ENCODE measurements around the gene CARD18. TPM values are rescaled to one million over a fixed set of nuclear protein-coding genes. Genes with fewer than 3 reads are reported as not detected.

CARD18 gene
- total and polyA plus RNA-seq, 2 of the 13 experiments (the other 11 are each of a cell fraction or from before 2014, with no cell fraction given) = not detected

DNA sequence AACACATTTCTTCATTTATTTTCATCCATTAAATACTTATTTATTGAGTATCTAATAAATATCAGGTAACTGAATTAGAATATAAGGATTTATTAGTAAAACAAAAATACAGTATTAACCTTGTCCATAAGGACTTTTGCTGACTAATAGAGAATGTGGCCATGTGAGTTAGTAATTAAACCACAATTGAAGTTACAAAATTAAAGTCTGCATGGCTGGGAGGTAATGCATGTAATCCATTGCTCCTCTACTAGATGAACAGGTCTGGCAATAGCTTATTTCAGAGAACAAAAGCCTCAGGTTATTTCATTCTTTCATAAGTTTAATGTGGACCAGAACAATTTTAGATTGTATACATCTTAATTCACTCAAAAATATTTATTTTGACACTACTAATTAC lies 9.9 kb upstream of the CARD18 start:
- CTCF ChIA-PET (ENCODE audit: low intra/inter-chr PET ratio, low total read pairs) = no interaction called here

More for the DNA sequence above, 9.9 kb upstream of the CARD18 start:
- no peak overlapping the region for H3K9ac ChIP-seq (ENCODE audit: insufficient read depth, low read depth, low read length)
- FAIRE-seq = no peak
- no peak overlapping the region for H2AFZ ChIP-seq (ENCODE audit: low read length)
- no peaks in the 10 kb centered on the region for H4K20me1 ChIP-seq (ENCODE audit: insufficient read depth, low read length)
- H3K4me2 ChIP-seq (ENCODE audit: low read depth, low read length) = no peak overlapping the region
- H3K9me3 ChIP-seq (ENCODE audit: low read length) = no peaks in the 10 kb centered on the region
- no peaks in the 10 kb centered on the region; a peak in 1 of 5 replicates for H3K27me3 ChIP-seq (ENCODE audit: control insufficient read depth in 1 of 2, insufficient read depth in 2 of 2, low read length in 2 of 2)
- BruUV-seq (replicated peaks) = no TSS peak
- in situ Hi-C loops (cut with HindIII; ENCODE audit: extremely low pct_ligation_motif_present, low pct_unique_long_range_greater_than_20kb) (no loop called here), intact Hi-C loops (cut with micrococcal nuclease; ENCODE audit: unreplicated experiment) (loop anchor here (10.0 kb wide), 1 partner anchor 105 kb away; the partner anchor contains the start of gene CARD16)
- no peak overlapping the region for H3K27ac ChIP-seq (ENCODE audit: extremely low read length, insufficient read depth, low read length)
- no peaks in the 10 kb centered on the region for H3K36me3 ChIP-seq (replicated peaks in 1 of 2; ENCODE audit: control insufficient read depth in 1 of 2, insufficient read depth in 2 of 2, low read length in 2 of 2)
- no peak for ATAC-seq
- no peak for DNase-seq (ENCODE audit: low spot score)
- TF ChIP-seq TOE1 (CRISPR knock-in tag; IDR thresholded peaks at IDR 0.05) (no peak), ZNF468 (CRISPR knock-in tag; IDR thresholded peaks at IDR 0.05) (no peak), ZNF768 (CRISPR knock-in tag; IDR thresholded peaks at IDR 0.05) (no peak), AGO2 (optimal IDR thresholded peaks at IDR 0.05; ENCODE audit: low read depth, low read length) (no peak), AKAP8 (CRISPR knock-in tag; IDR thresholded peaks at IDR 0.05) (no peak), IRF2 (CRISPR knock-in tag; IDR thresholded peaks at IDR 0.05) (no peak), HINFP (CRISPR knock-in tag; IDR thresholded peaks at IDR 0.05; ENCODE audit: low read depth) (no peak), ZNF776 (CRISPR knock-in tag; IDR thresholded peaks at IDR 0.05) (no peak)
- TF ChIP-seq, protein P1, sequence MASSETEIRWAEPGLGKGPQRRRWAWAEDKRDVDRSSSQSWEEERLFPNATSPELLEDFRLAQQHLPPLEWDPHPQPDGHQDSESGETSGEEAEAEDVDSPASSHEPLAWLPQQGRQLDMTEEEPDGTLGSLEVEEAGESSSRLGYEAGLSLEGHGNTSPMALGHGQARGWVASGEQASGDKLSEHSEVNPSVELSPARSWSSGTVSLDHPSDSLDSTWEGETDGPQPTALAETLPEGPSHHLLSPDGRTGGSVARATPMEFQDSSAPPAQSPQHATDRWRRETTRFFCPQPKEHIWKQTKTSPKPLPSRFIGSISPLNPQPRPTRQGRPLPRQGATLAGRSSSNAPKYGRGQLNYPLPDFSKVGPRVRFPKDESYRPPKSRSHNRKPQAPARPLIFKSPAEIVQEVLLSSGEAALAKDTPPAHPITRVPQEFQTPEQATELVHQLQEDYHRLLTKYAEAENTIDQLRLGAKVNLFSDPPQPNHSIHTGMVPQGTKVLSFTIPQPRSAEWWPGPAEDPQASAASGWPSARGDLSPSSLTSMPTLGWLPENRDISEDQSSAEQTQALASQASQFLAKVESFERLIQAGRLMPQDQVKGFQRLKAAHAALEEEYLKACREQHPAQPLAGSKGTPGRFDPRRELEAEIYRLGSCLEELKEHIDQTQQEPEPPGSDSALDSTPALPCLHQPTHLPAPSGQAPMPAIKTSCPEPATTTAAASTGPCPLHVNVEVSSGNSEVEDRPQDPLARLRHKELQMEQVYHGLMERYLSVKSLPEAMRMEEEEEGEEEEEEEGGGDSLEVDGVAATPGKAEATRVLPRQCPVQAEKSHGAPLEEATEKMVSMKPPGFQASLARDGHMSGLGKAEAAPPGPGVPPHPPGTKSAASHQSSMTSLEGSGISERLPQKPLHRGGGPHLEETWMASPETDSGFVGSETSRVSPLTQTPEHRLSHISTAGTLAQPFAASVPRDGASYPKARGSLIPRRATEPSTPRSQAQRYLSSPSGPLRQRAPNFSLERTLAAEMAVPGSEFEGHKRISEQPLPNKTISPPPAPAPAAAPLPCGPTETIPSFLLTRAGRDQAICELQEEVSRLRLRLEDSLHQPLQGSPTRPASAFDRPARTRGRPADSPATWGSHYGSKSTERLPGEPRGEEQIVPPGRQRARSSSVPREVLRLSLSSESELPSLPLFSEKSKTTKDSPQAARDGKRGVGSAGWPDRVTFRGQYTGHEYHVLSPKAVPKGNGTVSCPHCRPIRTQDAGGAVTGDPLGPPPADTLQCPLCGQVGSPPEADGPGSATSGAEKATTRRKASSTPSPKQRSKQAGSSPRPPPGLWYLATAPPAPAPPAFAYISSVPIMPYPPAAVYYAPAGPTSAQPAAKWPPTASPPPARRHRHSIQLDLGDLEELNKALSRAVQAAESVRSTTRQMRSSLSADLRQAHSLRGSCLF (CRISPR knock-in tag; IDR thresholded peaks at IDR 0.05; ENCODE audit: borderline replicate concordance) = no peak
- TF ChIP-seq, protein P2, sequence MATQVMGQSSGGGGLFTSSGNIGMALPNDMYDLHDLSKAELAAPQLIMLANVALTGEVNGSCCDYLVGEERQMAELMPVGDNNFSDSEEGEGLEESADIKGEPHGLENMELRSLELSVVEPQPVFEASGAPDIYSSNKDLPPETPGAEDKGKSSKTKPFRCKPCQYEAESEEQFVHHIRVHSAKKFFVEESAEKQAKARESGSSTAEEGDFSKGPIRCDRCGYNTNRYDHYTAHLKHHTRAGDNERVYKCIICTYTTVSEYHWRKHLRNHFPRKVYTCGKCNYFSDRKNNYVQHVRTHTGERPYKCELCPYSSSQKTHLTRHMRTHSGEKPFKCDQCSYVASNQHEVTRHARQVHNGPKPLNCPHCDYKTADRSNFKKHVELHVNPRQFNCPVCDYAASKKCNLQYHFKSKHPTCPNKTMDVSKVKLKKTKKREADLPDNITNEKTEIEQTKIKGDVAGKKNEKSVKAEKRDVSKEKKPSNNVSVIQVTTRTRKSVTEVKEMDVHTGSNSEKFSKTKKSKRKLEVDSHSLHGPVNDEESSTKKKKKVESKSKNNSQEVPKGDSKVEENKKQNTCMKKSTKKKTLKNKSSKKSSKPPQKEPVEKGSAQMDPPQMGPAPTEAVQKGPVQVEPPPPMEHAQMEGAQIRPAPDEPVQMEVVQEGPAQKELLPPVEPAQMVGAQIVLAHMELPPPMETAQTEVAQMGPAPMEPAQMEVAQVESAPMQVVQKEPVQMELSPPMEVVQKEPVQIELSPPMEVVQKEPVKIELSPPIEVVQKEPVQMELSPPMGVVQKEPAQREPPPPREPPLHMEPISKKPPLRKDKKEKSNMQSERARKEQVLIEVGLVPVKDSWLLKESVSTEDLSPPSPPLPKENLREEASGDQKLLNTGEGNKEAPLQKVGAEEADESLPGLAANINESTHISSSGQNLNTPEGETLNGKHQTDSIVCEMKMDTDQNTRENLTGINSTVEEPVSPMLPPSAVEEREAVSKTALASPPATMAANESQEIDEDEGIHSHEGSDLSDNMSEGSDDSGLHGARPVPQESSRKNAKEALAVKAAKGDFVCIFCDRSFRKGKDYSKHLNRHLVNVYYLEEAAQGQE (IDR thresholded peaks at IDR 0.05; ENCODE audit: borderline replicate concordance in 1 of 2, low read depth in 1 of 2, low read length in 2 of 2) = no peak
- POLR2A ChIA-PET = no interaction called here
- H3K79me2 ChIP-seq (ENCODE audit: insufficient read depth, low read length) = no peaks in the 10 kb centered on the region
- peaks cover 14% of the 10 kb centered on the region for H3K4me1 ChIP-seq (ENCODE audit: insufficient read depth, low read length)
- no peak overlapping the region for H3K4me3 ChIP-seq (replicated peaks in 1 of 3; ENCODE audit: insufficient read depth in 1 of 3, low read depth in 2 of 3, low read length in 3 of 3)

Measured in HepG2 (cell line).